ENCODE results near the gene FMN1. TPM values are rescaled to one million over a fixed set of nuclear protein-coding genes. Genes with fewer than 3 reads are reported as not detected.

FMN1 gene
- total RNA-seq, 4 donors from 2014 or later: 5.1 to 13.3 (median 9.0) TPM

- ATAC-seq: no peak
- H3K27me3 ChIP-seq: no peaks in the 10 kb centered on the region
- no peak overlapping the region for H3K4me3 ChIP-seq
- peaks cover 0 to 11% (median 3%) of the 10 kb centered on the region in 3 donors for H3K4me1 ChIP-seq
- no peaks in the 10 kb centered on the region for H3K9me3 ChIP-seq
- H3K27ac ChIP-seq: no peak overlapping the region
- H3K36me3 ChIP-seq: no peaks in the 10 kb centered on the region
- 65 to 90% methylated on average over 2 of the region's 2 CpGs for WGBS, 2 donors (ENCODE audit: low coverage in 1 of 2)
- TF ChIP-seq CTCF (IDR thresholded peaks at IDR 0.05): peak; percentile 58 to 65 (median 64)
- no peak for TF ChIP-seq POLR2AphosphoS5 (IDR thresholded peaks at IDR 0.05)
Measured at GRCh38 chr15:32844118-32844711, 350.3 kb downstream of the FMN1 start.

GRCh38 chr15:32843219-32843815, 351.2 kb downstream of the FMN1 start:
- Histone ChIP-seq H3K4me1 (peaks cover 0 to 11% (median 3%) of the 10 kb centered on the region in 3 donors), H3K4me3 (no peak overlapping the region), H3K36me3 (no peaks in the 10 kb centered on the region), H3K27me3 (no peaks in the 10 kb centered on the region), H3K9me3 (no peaks in the 10 kb centered on the region), H3K27ac (no peak overlapping the region)
- ATAC-seq: no peak
- TF ChIP-seq CTCF (IDR thresholded peaks at IDR 0.05): no peak
- TF ChIP-seq POLR2AphosphoS5 (IDR thresholded peaks at IDR 0.05): no peak
- TF ChIP-seq EP300 (IDR thresholded peaks at IDR 0.05): no peak
- TF ChIP-seq POLR2A (IDR thresholded peaks at IDR 0.05): no peak
- 69 to 72% methylated on average over 6 of the region's 6 CpGs for WGBS, 2 donors (ENCODE audit: low coverage in 1 of 2)

- no peak for TF ChIP-seq EP300 (IDR thresholded peaks at IDR 0.05)
- no peak for TF ChIP-seq CTCF (IDR thresholded peaks at IDR 0.05)
- TF ChIP-seq POLR2AphosphoS5 (IDR thresholded peaks at IDR 0.05): no peak
- no peak for TF ChIP-seq POLR2A (IDR thresholded peaks at IDR 0.05)
- H3K4me3 ChIP-seq: no peak overlapping the region
- no peak for ATAC-seq
- H3K27ac ChIP-seq: no peak overlapping the region
- WGBS, 2 donors (ENCODE audit: low coverage in 1 of 2): 82% methylated on average over 2 of the region's 6 CpGs; no CpG with 5 or more reads in 1 of the 2 donors
- H3K36me3 ChIP-seq: no peaks in the 10 kb centered on the region
- no peaks in the 10 kb centered on the region for H3K27me3 ChIP-seq
- no peaks in the 10 kb centered on the region for H3K9me3 ChIP-seq
- H3K4me1 ChIP-seq: peaks cover 0 to 11% (median 3%) of the 10 kb centered on the region in 3 donors
Measured at GRCh38 chr15:32842081-32842480, 352.4 kb downstream of the FMN1 start.

GRCh38 chr15:32840507-32841245, 353.8 kb downstream of the FMN1 start:
- 10 to 27% methylated on average over 5 to 6 of the region's 6 CpGs for WGBS, 2 donors (ENCODE audit: low coverage in 1 of 2)
- Histone ChIP-seq H3K4me1 (peaks cover 0 to 11% (median 3%) of the 10 kb centered on the region in 3 donors), H3K4me3 (no peak overlapping the region), H3K36me3 (no peaks in the 10 kb centered on the region), H3K27me3 (no peaks in the 10 kb centered on the region), H3K9me3 (no peaks in the 10 kb centered on the region), H3K27ac (no peak overlapping the region)
- no peak for ATAC-seq
- TF ChIP-seq CTCF (IDR thresholded peaks at IDR 0.05) (no peak), EP300 (IDR thresholded peaks at IDR 0.05) (no peak), POLR2AphosphoS5 (IDR thresholded peaks at IDR 0.05) (no peak), POLR2A (IDR thresholded peaks at IDR 0.05) (no peak)
